Omental fat pad (tissue), 4 donors: ENCODE measurements around the gene TCFL5. TPM values are rescaled to one million over a fixed set of nuclear protein-coding genes. Genes with fewer than 3 reads are reported as not detected.

Experiments
- ATAC-seq: fragments of 150-250 bp; one replicate; pipeline ENCODE4 v1.9.1; 2016; ENCODE audit warnings: mild to moderate bottlenecking, moderate library complexity; ENCODE audit not compliant: low FRiP score
- DNase-seq: peaks from one replicate; pipeline ENCODE4 v3.0.0-alpha.2; 2019; ENCODE audit warnings: low spot score
- CTCF ChIP-seq, 3 donors: fragments of 450-650 bp; IDR thresholded peaks; one replicate each; pipeline ENCODE4 v1.5.1; 2016 to 2017; ENCODE audit warnings: antibody characterized with exemption in 3 of 3, mild to moderate bottlenecking in 3 of 3, moderate library complexity in 2 of 3
- total RNA-seq, 4 donors: library from RNA; depleted of rRNA; stranded (reverse); fragments of >200 nt; gene quantifications; one replicate each; pipeline ENCODE4 v1.1.0, GENCODE V29; 2016

The TCFL5 gene
- total RNA-seq, 4 donors from 2014 or later = 6.1 to 7.7 (median 6.3) TPM

- ATAC-seq = no peak
- TF ChIP-seq CTCF (IDR thresholded peaks at IDR 0.05) = no peak
- no peak for DNase-seq
Measured at GRCh38 chr20:62806383-62807050, 55.1 kb downstream of the TCFL5 start.

DNA sequence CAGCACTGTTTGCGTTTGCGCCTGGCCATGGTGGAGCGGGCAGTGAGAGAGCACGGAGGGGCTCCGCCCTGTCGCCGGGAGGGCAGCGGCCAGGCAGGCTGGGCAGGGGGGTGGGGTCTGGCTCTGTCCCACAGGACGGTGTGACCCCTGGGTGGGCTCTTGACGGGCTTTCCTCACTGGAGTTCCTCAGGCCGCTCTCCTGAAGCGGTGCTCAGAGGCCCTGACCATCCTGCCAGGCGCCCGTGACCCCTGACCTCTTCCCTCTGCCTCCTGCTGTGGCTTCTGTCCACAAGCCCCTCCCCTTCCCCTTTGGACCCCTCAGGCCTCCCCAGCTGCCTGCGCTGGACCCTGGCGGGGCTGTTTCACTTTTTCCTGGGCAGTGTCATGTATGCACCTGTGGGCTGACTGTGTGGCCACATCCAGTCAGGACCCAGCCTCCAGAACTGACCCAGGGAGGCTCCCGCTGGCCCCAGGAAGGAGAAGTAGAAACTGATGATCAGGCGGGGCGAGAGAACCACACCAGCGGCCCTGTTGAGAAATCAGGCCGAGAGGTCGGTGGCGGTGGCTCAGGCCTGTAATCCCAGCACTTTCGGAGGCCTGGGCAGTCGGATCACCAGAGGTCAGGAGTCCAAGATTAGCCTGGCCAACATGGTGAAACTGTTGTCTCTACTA is 55.8 kb downstream of the TCFL5 start:
- DNase-seq (no peak), ATAC-seq (no peak)
- no peak for TF ChIP-seq CTCF (IDR thresholded peaks at IDR 0.05)

- ATAC-seq (peak; percentile 3), DNase-seq (no peak)
- TF ChIP-seq CTCF (IDR thresholded peaks at IDR 0.05) = no peak
Measured at GRCh38 chr20:62805155-62805710, 56.4 kb downstream of the TCFL5 start.

DNA sequence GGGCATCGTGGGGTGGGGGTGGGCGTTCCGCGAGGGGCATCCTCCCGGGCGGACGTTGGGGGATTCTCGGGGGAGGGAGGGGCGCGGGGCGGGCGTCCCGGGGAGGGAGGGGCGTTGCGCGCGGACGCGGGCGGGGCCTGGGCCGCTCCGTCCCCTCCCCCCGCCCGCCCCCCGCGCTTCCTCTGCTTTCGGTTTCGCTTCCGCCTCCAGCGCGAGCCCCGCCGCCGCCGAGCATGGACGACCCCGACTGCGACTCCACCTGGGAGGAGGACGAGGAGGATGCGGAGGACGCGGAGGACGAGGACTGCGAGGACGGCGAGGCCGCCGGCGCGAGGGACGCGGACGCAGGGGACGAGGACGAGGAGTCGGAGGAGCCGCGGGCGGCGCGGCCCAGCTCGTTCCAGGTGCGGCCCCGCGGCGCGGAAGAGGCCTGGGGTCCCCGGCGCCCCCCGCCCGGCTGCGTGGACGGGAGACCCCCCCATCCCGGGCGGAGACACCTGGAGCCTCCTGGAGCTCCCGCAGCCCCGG is 56.9 kb downstream of the TCFL5 start, which contains the start of gene OGFR:
OGFR (plus strand) TSS at position 209 of the 528 bp plus-strand sequence; CDS start at position 234, 25 bp downstream.
- no peak for TF ChIP-seq CTCF (IDR thresholded peaks at IDR 0.05)
- DNase-seq = no peak
- peak; percentile 20 for ATAC-seq

DNA sequence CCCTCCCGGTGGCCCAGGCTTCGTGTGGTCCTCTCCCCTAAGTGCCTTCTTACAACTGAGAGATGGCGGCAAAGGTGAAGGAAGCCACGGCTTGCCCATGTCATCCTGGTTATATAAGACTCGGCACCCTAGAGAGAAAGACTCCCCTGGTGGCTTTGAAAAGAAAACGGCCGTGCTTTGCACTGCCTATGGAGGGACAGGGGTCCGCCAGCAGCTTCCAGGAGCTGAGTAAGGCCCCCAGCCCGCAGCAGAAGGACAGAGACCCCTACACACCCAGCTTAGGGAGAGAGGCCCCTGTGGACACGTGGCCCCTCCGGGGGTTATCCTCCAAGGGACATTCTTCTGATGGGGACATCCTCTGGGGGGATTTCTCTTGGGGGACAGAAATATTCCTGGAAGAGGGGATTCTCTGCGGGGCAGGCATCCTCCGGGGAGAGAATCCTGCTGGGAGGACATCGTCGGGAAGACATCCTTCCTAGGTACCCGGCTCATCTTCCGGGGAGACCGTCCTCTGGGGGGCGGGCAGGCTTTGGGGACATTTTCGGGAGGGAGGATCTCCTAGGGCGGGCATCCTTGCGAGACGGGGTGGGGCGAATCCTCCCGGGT is 57.5 kb downstream of the TCFL5 start:
- DNase-seq (no peak), ATAC-seq (no peak)
- no peak for TF ChIP-seq CTCF (IDR thresholded peaks at IDR 0.05)

DNA sequence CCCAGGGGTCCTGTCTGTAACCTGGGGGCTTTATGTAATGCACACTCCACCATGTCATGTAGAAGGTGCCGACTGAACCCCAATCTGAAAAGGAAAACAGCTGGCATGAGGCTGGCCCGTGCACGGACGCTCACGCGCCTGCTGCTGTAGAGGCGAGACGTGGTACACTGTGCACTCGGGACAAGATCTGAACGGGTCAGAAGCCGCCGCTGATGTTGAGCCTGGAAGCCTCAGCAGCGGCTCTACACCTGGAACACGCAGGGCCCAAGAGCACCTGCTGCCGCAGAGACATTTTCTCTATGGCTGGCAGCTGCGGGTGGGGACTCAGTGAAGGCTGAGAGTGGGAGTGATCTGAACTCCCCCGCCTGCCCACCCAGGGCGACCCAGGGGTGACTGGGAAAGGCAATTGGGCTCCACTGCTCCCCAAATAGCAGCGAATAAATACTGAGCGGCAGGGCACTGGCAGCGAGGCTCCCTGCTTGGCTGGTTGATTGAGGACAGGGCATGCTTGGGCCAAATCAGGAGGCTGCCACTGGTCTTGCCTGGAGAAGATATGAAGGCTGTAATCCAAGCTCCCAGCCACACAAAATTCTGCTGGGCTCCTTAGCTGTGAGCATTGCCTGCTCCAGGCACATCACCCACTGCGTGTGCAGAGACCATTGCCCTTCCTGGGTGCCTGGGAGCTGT is 59.5 kb downstream of the TCFL5 start:
- no peak for DNase-seq
- ATAC-seq = no peak
- no peak for TF ChIP-seq CTCF (IDR thresholded peaks at IDR 0.05)
